ENCODE data around the gene CTU2. TPM values are rescaled to one million over a fixed set of nuclear protein-coding genes. Genes with fewer than 3 reads are reported as not detected.

The CTU2 gene
- total and polyA plus RNA-seq, 9 of the 15 experiments (the other 6 are each of a cell fraction or from before 2014, with no cell fraction given), result 1.3 to 105 (median 23.2) TPM

- no peak for TF ChIP-seq MBD1 (CRISPR knock-in tag; IDR thresholded peaks at IDR 0.05)
- no peak for TF ChIP-seq ZNF184 (CRISPR knock-in tag; IDR thresholded peaks at IDR 0.05)
- no peak for TF ChIP-seq LARP7 (IDR thresholded peaks at IDR 0.05)
- TF ChIP-seq ZNF324 (CRISPR knock-in tag; IDR thresholded peaks at IDR 0.05), result no peak
- TF ChIP-seq MAZ (CRISPR knock-in tag; conservative IDR thresholded peaks at IDR 0.05 in 1 of 2, IDR thresholded peaks at IDR 0.05 in 1 of 2), result peak in 1 of 2 experiments; percentile 13; a peak in 2 of 4 replicates
- TF ChIP-seq MAFG (tag; conservative IDR thresholded peaks at IDR 0.05), result no peak
- TF ChIP-seq CBX8 (IDR thresholded peaks at IDR 0.05; ENCODE audit: borderline replicate concordance, extremely low read depth, low read depth, low read length, poor library complexity, severe bottlenecking), result no peak
- TF ChIP-seq RBM15 (IDR thresholded peaks at IDR 0.05; ENCODE audit: insufficient read depth, low read length), result no peak
- TF ChIP-seq ZNF431 (CRISPR knock-in tag; IDR thresholded peaks at IDR 0.05), result 0 out of 2 replicates have a peak, but pooled peaks have one; percentile 66
- TF ChIP-seq ZFP36 (IDR thresholded peaks at IDR 0.05; ENCODE audit: low read depth, low read length, partially characterized antibody), result no peak
- no peak for TF ChIP-seq BRCA1 (IDR thresholded peaks at IDR 0.05)
- TF ChIP-seq BRCA1 (CRISPR knock-in tag; IDR thresholded peaks at IDR 0.05), result no peak
- TF ChIP-seq EHMT2 (IDR thresholded peaks at IDR 0.05), result no peak
- TF ChIP-seq ETV5 (CRISPR knock-in tag; IDR thresholded peaks at IDR 0.05; ENCODE audit: low read depth), result no peak
- TF ChIP-seq ZNF445 (CRISPR knock-in tag; IDR thresholded peaks at IDR 0.05; ENCODE audit: low read depth), result no peak
- peak; percentile 10; the same call in 1 of the 2 replicates for TF ChIP-seq KDM2B (CRISPR knock-in tag; IDR thresholded peaks at IDR 0.05)
- TF ChIP-seq MAFK (IDR thresholded peaks at IDR 0.05; ENCODE audit: low read length), result no peak
- TF ChIP-seq BRF2 (IDR thresholded peaks at IDR 0.05; ENCODE audit: borderline replicate concordance, insufficient read depth, insufficient read length), result no peak
- no peak for TF ChIP-seq CSDE1 (IDR thresholded peaks at IDR 0.05)
- no peak for TF ChIP-seq GATA2 (CRISPR knock-in tag; IDR thresholded peaks at IDR 0.05)
- TF ChIP-seq ZNF134 (CRISPR knock-in tag; conservative IDR thresholded peaks at IDR 0.05), result no peak
- no peak for TF ChIP-seq HDAC2 (IDR thresholded peaks at IDR 0.05)
- no peak for TF ChIP-seq BDP1 (IDR thresholded peaks at IDR 0.05; ENCODE audit: insufficient read depth, insufficient read length)
- peak; percentile 53; the same call in 1 of the 2 replicates for TF ChIP-seq ATF7 (IDR thresholded peaks at IDR 0.05)
- TF ChIP-seq IRF9 (tag; IDR thresholded peaks at IDR 0.05), result no peak
Measured at GRCh38 chr16:88686439-88687253, 19.7 kb upstream of the CTU2 start, which contains the start of gene SNAI3 (continued).
